HT-29 (cell line): ENCODE measurements around the gene RGS6. TPM values are rescaled to one million over a fixed set of nuclear protein-coding genes. Genes with fewer than 3 reads are reported as not detected.

Source experiments
- DNase-seq: peaks from one replicate; pipeline ENCODE4 v3.0.0-alpha.2; 2015; ENCODE audit warnings: low spot score
- total RNA-seq: library from RNA; depleted of rRNA; stranded (reverse); fragments of >200 nt; shearing (Covaris generic); gene quantifications from 2 replicates; pipeline ENCODE4 v1.2.3, GENCODE V29; 2014

The RGS6 gene
- total RNA-seq, 1 experiment from 2014 or later: not detected

- no peak for DNase-seq
These were observed 673.1 kb downstream of the RGS6 start for GRCh38 chr14:72605096-72605920.

GRCh38 chr14:72605921-72606220 is 673.6 kb downstream of the RGS6 start:
- no peak for DNase-seq

- no peak for DNase-seq
These were observed 674.6 kb downstream of the RGS6 start for GRCh38 chr14:72606879-72607278.

GRCh38 chr14:72607386-72608130 is 675.3 kb downstream of the RGS6 start:
- DNase-seq: no peak

- DNase-seq: no peak
These were observed 676.4 kb downstream of the RGS6 start for GRCh38 chr14:72608391-72609204.

- DNase-seq: no peak
These were observed 677.1 kb downstream of the RGS6 start for GRCh38 chr14:72609205-72609916.

GRCh38 chr14:72610096-72610830 is 678.0 kb downstream of the RGS6 start:
- DNase-seq: no peak

GRCh38 chr14:72610831-72611200 is 678.6 kb downstream of the RGS6 start:
- DNase-seq: no peak

- DNase-seq: no peak
These were observed 679.3 kb downstream of the RGS6 start for GRCh38 chr14:72611506-72611905.

- no peak for DNase-seq
These were observed 679.8 kb downstream of the RGS6 start for GRCh38 chr14:72612041-72612440.

- no peak for DNase-seq
These were observed 681.2 kb downstream of the RGS6 start for GRCh38 chr14:72613231-72613974.

GRCh38 chr14:72613975-72614319 is 681.7 kb downstream of the RGS6 start:
- DNase-seq: no peak

GRCh38 chr14:72614365-72614764 is 682.1 kb downstream of the RGS6 start:
- no peak for DNase-seq

GRCh38 chr14:72614891-72615415 is 682.7 kb downstream of the RGS6 start:
- no peak for DNase-seq

GRCh38 chr14:72615451-72616121 is 683.4 kb downstream of the RGS6 start:
- DNase-seq: no peak
